GM18861 (cell line): Measurements from ENCODE around the gene PAQR9.
"Not testable (repeated sequence)": the region's sequence is repeated elsewhere in the genome, so short reads cannot be mapped to it uniquely, and the experiment has no call there.

Experiments used
- ATAC-seq: cut with Tn5 transposase; IDR thresholded peaks from one replicate; pipeline ENCODE4 v1.9.1; 2021; ENCODE audit not compliant: unreplicated experiment

The PAQR9 gene

GRCh38 chr3:142963516-142964448 is at the start of gene PAQR9:
PAQR9 (minus strand) TSS chr3:142963674; CDS start chr3:142963336, 338 bp downstream.
- no peak for ATAC-seq

GRCh38 chr3:143011705-143012104 is 48.2 kb upstream of the PAQR9 start:
- no peak for ATAC-seq

GRCh38 chr3:143010024-143010423 is 46.5 kb upstream of the PAQR9 start:
- no peak for ATAC-seq

- ATAC-seq, result no peak
Measured at GRCh38 chr3:143004823-143005222, 41.3 kb upstream of the PAQR9 start.

GRCh38 chr3:143002727-143003126 is 39.3 kb upstream of the PAQR9 start:
- ATAC-seq, result no peak

GRCh38 chr3:143002083-143002712 is 38.7 kb upstream of the PAQR9 start:
- peak; percentile 23 for ATAC-seq

- peak; percentile 83 for ATAC-seq
Measured at GRCh38 chr3:143001369-143002082, 38.1 kb upstream of the PAQR9 start, which contains the start of gene U2SURP. U2SURP (plus strand) TSS chr3:143001570; CDS start chr3:143001629, 59 bp downstream.

- ATAC-seq, result peak; percentile 59
Measured at GRCh38 chr3:143001034-143001368, 37.5 kb upstream of the PAQR9 start.

- no peak for ATAC-seq
Measured at GRCh38 chr3:143000528-143000927, 37.1 kb upstream of the PAQR9 start.

- ATAC-seq, result no peak
Measured at GRCh38 chr3:142999881-143000280, 36.4 kb upstream of the PAQR9 start.

GRCh38 chr3:142998439-142998838 is 35.0 kb upstream of the PAQR9 start:
- no peak for ATAC-seq

GRCh38 chr3:142997330-142997729 is 33.9 kb upstream of the PAQR9 start:
- ATAC-seq, result no peak

- ATAC-seq, result peak; percentile 67
Measured at GRCh38 chr3:142993958-142994442, 30.5 kb upstream of the PAQR9 start.

- ATAC-seq, result no peak
Measured at GRCh38 chr3:142992323-142992722, 28.8 kb upstream of the PAQR9 start.

GRCh38 chr3:142990721-142991120 is 27.2 kb upstream of the PAQR9 start:
- ATAC-seq, result no peak

- not testable (repeated sequence) for ATAC-seq
Measured at GRCh38 chr3:142988826-142989225, 25.4 kb upstream of the PAQR9 start.

GRCh38 chr3:142988221-142988620 is 24.7 kb upstream of the PAQR9 start:
- ATAC-seq, result not testable (repeated sequence)

GRCh38 chr3:142987707-142988106 is 24.2 kb upstream of the PAQR9 start:
- no peak for ATAC-seq

- peak; percentile 51 for ATAC-seq
Measured at GRCh38 chr3:142987080-142987700, 23.7 kb upstream of the PAQR9 start.

GRCh38 chr3:142984255-142984654 is 20.8 kb upstream of the PAQR9 start:
- no peak for ATAC-seq

GRCh38 chr3:142983318-142983717 is 19.8 kb upstream of the PAQR9 start:
- ATAC-seq, result no peak
